GM19025 (cell line): ENCODE results near the gene SLC25A10.
"Not testable (repeated sequence)": the region's sequence is repeated elsewhere in the genome, so short reads cannot be mapped to it uniquely, and the experiment has no call there.

Source experiments
- ATAC-seq: cut with Tn5 transposase; IDR thresholded peaks from one replicate; pipeline ENCODE4 v1.9.1; 2021; ENCODE audit warnings: mild to moderate bottlenecking, low read depth, moderate library complexity; ENCODE audit not compliant: unreplicated experiment

Gene SLC25A10

GRCh38 chr17:81711814-81712467 is at the start of gene SLC25A10:
Gene SLC25A10 (plus strand): TSS chr17:81712284. CDS start chr17:81712427, 143 bp downstream.
- ATAC-seq, result peak; percentile 78

- ATAC-seq, result no peak
Observed at GRCh38 chr17:81664051-81664470, 48.0 kb upstream of the SLC25A10 start.

GRCh38 chr17:81665205-81666091 is 46.6 kb upstream of the SLC25A10 start:
- ATAC-seq, result no peak

- ATAC-seq, result no peak
Observed at GRCh38 chr17:81666092-81666341, 46.1 kb upstream of the SLC25A10 start.

GRCh38 chr17:81666342-81667191 is 45.5 kb upstream of the SLC25A10 start, which contains the start of the genes CCDC137 and OXLD1:
Gene CCDC137 (plus strand): TSS chr17:81666737. CDS start chr17:81666767, 30 bp downstream.
Gene OXLD1 (minus strand): TSS chr17:81666605. CDS start chr17:81666577, 28 bp downstream.
- peak; percentile 90 for ATAC-seq

GRCh38 chr17:81667754-81668153 is 44.3 kb upstream of the SLC25A10 start:
- no peak for ATAC-seq

- ATAC-seq, result no peak
Observed at GRCh38 chr17:81672504-81672903, 39.6 kb upstream of the SLC25A10 start.

GRCh38 chr17:81672954-81673353 is 39.1 kb upstream of the SLC25A10 start:
- no peak for ATAC-seq

GRCh38 chr17:81673561-81674258 is 38.4 kb upstream of the SLC25A10 start:
- ATAC-seq, result no peak

GRCh38 chr17:81675515-81676221 is 36.4 kb upstream of the SLC25A10 start:
- not testable (repeated sequence) for ATAC-seq

GRCh38 chr17:81676906-81677305 is 35.2 kb upstream of the SLC25A10 start:
- no peak for ATAC-seq

GRCh38 chr17:81680150-81680549 is 31.9 kb upstream of the SLC25A10 start:
- ATAC-seq, result no peak

- ATAC-seq, result no peak
Observed at GRCh38 chr17:81681672-81682071, 30.4 kb upstream of the SLC25A10 start.

- ATAC-seq, result no peak
Observed at GRCh38 chr17:81682565-81683207, 29.4 kb upstream of the SLC25A10 start.

- no peak for ATAC-seq
Observed at GRCh38 chr17:81683208-81683583, 28.9 kb upstream of the SLC25A10 start.

- peak; percentile 89 for ATAC-seq
Observed at GRCh38 chr17:81683584-81684441, 28.3 kb upstream of the SLC25A10 start, which contains the start of the genes ARL16 and HGS. Gene ARL16 (minus strand): TSS chr17:81683797. CDS start chr17:81683753, 44 bp downstream. Gene HGS (plus strand): TSS chr17:81684011. CDS start chr17:81684067, 56 bp downstream.

- no peak for ATAC-seq
Observed at GRCh38 chr17:81684442-81684911, 27.6 kb upstream of the SLC25A10 start.

GRCh38 chr17:81685108-81685507 is 27.0 kb upstream of the SLC25A10 start:
- ATAC-seq, result no peak
